Stimulated activated CD8-positive, alpha-beta memory T cell treated with anti-CD3 and anti-CD28 coated beads, Interleukin-7, amount 100 ng/mL, for 24 hours (primary cell): Measurements from ENCODE around the gene KIF18B.

Experiments
- DNase-seq: peaks from one replicate; pipeline ENCODE4 v3.0.0-alpha.2; 2020; ENCODE audit warnings: low read depth

The KIF18B gene

GRCh38 chr17:44918006-44918405, 29.6 kb downstream of the KIF18B start:
- no peak for DNase-seq

- no peak for DNase-seq
Observed at GRCh38 chr17:44917456-44917855, 30.1 kb downstream of the KIF18B start.

- no peak for DNase-seq
Observed at GRCh38 chr17:44916781-44917241, 30.8 kb downstream of the KIF18B start.

- DNase-seq: no peak
Observed at GRCh38 chr17:44915862-44916780, 31.5 kb downstream of the KIF18B start.

GRCh38 chr17:44915321-44915726, 32.2 kb downstream of the KIF18B start, which contains the start of gene GFAP:
Gene GFAP, minus strand, starts transcription at chr17:44915500. Its CDS starts 14 bp downstream, at chr17:44915486.
- DNase-seq: no peak

GRCh38 chr17:44914698-44915271, 32.8 kb downstream of the KIF18B start:
- no peak for DNase-seq

GRCh38 chr17:44914148-44914547, 33.4 kb downstream of the KIF18B start:
- DNase-seq: no peak

- no peak for DNase-seq
Observed at GRCh38 chr17:44913676-44914075, 33.9 kb downstream of the KIF18B start.

- no peak for DNase-seq
Observed at GRCh38 chr17:44912763-44913544, 34.6 kb downstream of the KIF18B start.

GRCh38 chr17:44911133-44912001, 36.2 kb downstream of the KIF18B start:
- peak; percentile 11 for DNase-seq

- DNase-seq: no peak
Observed at GRCh38 chr17:44910231-44911106, 37.1 kb downstream of the KIF18B start.

- no peak for DNase-seq
Observed at GRCh38 chr17:44909681-44910144, 37.9 kb downstream of the KIF18B start.

GRCh38 chr17:44908761-44909326, 38.7 kb downstream of the KIF18B start:
- DNase-seq: no peak

- no peak for DNase-seq
Observed at GRCh38 chr17:44907729-44908470, 39.7 kb downstream of the KIF18B start.

- no peak for DNase-seq
Observed at GRCh38 chr17:44906763-44907728, 40.5 kb downstream of the KIF18B start.

- DNase-seq: no peak
Observed at GRCh38 chr17:44906010-44906646, 41.4 kb downstream of the KIF18B start.
